Measurements from ENCODE around the gene TBC1D2.
A peak's percentile ranks its signal among the peaks of the same experiment; 100 is the strongest.
"Not testable (repeated sequence)": the region's sequence is repeated elsewhere in the genome, so short reads cannot be mapped to it uniquely, and the experiment has no call there.

The TBC1D2 gene

GRCh38 chr9:98191671-98192502 lies 63.6 kb downstream of the TBC1D2 start:
- peak in 1 of 2 donors; percentile 13 for DNase-seq (ENCODE audit: low read depth in 2 of 2)

DNA sequence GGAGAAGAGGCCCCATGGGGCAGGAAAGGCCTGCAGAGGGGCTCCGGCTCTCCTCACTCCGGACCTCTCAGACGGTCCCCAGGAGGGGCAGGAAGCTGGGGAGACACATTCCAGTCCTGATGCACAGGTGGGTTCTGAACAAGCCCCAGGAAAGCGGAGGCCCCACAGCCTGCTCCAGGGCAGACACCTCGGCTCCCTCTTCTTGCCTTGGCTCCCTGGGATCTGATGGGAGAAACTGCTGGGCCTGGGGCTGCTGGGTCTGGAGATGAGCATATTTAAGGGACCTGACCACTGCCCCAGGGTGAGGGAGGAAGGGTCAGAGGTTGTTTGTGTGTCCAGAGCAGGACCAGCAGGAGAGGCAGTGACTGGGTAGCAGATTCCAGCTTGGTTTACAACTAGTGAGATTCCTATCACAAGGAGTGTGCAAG lies 64.3 kb downstream of the TBC1D2 start:
- no peak for DNase-seq (ENCODE audit: low read depth in 2 of 2)

DNA sequence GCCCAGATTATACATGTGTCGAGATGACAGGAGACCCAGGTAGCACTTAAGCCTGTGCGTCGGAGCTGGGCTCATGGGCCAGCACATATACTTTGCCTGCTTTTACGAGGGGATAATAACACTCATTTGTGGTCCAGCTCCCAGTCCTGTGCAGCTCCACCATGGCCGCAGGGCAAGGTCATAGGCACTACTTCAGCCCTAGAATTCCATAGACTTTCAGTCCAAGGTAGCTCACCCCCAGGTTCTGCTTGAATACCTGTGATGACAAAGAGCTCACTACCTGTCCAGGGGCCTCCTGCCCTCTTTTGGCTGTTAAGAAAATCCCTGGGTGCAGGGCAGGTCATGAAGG lies 64.7 kb downstream of the TBC1D2 start:
- no peak for DNase-seq (ENCODE audit: low read depth in 2 of 2)

DNA sequence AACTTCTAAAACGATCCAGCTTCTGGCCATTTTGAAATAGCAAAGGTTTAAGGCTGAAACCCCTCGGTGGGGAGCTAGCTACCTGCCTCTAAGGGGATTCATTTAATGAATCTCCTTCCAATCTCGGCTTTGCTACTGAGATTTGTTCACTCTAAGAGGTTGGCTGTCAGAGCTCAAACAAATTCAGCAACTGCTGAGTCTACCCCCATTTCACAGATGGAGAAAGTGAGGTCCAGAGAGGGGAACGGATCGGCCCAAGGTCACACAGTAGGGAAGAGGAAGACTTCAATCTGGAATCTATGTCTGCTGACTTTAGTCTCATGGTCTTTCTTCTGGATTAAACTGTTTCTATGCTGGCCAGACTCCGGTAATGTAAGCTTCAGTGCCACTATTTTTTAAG lies 66.0 kb downstream of the TBC1D2 start:
- DNase-seq (ENCODE audit: low read depth in 2 of 2), result no peak

DNA sequence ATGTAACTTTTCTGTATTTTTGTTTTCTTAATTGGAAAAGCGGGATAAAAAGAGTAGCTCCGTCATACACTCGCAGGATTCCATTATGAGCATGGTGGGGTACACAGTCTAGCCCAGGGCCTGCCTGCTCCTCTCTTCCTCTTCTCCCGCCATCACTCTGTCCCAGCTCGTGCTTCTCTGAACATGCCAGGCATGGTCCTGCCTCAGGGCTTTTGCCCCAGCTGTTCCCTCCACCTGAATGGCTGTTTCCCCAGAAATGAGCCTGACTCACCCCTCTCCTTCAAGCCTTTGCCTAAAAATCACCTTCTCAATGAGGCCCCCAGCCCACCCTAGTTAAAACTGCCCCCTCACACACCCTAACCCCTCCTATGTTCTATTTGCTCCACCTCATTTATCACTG lies 67.5 kb downstream of the TBC1D2 start:
- DNase-seq (ENCODE audit: low read depth in 2 of 2), result no peak

- no peak for DNase-seq (ENCODE audit: low read depth in 2 of 2)
Observed at GRCh38 chr9:98186236-98186635, 69.2 kb downstream of the TBC1D2 start.

- DNase-seq (ENCODE audit: low read depth in 2 of 2), result no peak
Observed at GRCh38 chr9:98185611-98186171, 69.8 kb downstream of the TBC1D2 start.

DNA sequence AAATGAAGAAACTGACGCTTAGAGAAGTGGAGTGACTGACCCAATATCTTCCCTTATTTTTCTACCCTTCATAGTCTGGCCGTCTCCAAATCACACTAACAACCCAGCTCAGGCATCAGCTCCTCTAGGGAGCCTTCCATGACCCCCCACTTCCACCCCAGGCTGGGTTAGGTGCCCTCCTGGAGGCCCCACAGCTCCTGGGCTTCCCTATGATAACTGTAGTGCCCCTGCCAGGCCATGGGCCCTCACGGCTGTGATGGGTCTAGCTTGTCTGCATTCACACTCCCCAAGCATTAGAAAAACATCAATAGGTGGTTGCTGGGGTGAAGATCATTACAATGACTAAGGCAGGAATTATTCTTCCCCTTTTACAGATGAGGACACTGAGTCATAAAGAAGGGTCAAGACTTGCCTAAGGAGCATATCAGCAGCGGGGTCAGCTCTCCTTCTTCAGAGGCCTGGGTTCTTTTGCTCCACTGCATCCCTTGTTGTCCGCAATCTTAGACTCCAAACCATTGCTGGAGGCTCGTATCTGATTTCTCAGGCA lies 70.4 kb downstream of the TBC1D2 start:
- no peak for DNase-seq (ENCODE audit: low read depth in 2 of 2)

DNA sequence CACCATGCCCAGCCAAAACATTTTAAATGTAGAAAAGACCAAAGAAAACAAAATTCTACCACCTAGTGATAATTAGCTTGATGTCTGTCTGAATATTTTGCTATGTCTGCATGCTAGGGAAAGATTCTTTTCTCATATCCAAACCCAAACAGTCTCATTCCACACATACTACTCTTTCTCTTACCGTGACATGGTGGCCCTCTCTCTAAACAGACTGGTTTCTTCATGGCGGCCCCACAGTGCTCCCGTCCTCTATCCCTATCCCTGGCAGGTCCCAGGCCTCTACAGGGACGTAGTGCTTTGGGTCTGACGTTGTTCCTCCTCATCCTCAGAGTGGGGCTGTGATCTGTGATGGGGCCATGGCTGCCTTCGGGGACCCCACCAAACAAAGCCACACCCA lies 71.1 kb downstream of the TBC1D2 start:
- no peak for DNase-seq (ENCODE audit: low read depth in 2 of 2)

- DNase-seq (ENCODE audit: low read depth in 2 of 2), result no peak
Observed at GRCh38 chr9:98182889-98183599, 72.4 kb downstream of the TBC1D2 start.

DNA sequence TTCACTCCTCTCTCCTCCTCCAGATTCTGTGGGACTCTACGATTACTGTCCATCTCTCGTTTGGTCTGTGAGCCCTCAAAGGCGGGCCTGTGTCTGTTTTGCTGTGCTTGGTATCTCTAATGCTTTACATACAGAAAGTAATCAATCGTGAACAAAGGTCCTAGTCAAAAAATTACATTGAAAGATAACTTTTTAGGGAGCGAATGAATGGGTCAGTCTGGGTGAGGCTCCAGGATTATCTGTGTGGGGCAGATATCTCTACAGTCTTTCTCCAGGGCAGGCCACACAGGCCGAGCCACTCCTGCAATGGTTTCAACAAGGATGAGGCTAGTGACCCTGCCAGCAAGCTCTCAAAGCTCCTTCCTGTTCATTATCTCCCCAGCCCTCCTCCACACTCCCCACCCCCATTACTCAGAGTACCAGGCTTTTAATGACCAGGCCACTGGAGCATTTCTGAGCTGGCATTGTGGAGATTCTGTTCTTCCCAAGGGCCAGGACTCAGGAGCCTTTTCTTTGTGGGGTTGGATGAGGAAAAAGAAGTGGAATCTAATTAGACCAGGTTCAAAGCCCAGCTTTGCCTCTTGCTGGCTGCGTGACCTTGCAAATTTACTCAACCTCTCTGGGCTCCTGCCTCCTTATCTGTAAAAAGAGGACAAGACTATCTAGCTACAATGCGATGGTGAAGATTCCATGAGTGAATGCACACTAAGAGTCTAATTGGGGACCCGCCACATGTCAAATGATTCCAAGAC lies 73.2 kb downstream of the TBC1D2 start:
- DNase-seq (ENCODE audit: low read depth in 2 of 2), result no peak

GRCh38 chr9:98181746-98182068 lies 73.7 kb downstream of the TBC1D2 start:
- DNase-seq (ENCODE audit: low read depth in 2 of 2), result no peak

GRCh38 chr9:98180996-98181395 lies 74.5 kb downstream of the TBC1D2 start:
- no peak for DNase-seq (ENCODE audit: low read depth in 2 of 2)

DNA sequence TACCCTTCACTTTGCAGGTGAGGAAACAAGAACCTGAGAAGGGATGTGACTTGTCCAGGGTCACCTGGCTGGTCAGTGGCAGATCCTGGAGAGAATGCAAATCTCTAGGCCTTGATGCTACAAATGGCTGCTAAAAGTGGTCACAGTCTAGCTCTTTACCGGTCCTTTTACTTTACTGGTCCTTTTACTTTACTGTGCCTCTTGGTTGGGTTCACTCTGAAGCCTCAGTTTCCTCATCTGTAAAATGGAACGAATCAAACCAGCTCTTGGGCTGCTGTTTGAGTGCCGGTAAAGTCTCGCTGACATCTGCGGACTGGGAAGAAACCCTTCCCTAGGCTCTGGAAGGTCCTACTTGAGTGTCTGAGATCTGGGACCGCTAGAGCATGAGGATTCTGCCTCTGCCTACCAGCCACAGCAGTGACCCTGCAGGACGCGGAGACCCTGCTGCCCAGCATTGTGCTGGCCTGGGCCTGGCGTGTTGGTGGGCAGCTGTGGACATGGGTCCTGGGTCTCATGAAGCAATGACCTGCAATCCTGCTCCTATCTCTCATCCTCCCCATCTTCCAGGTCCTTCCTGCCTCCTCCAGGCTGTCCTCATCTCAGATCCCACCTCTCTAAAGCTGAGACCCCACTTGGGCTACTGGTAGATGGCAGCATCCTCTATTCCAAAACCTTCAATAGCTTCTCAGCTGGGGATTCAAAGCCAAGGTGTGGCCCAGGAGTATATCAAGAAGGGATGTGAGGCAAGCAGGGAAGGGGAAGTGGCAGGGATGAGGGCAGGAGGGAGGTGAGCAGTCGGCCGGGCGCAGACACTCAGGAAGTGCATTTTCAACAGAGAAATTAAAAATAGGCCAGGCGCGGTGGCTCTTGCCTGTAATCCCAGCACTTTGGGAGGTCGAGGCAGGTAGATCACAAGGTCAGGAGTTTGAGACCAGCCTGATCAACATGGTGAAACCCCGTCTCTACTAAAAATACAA lies 76.3 kb downstream of the TBC1D2 start:
- DNase-seq (ENCODE audit: low read depth in 2 of 2), result no peak

- DNase-seq (ENCODE audit: low read depth in 2 of 2), result no peak
Observed at GRCh38 chr9:98176391-98177259, 78.8 kb downstream of the TBC1D2 start.

DNA sequence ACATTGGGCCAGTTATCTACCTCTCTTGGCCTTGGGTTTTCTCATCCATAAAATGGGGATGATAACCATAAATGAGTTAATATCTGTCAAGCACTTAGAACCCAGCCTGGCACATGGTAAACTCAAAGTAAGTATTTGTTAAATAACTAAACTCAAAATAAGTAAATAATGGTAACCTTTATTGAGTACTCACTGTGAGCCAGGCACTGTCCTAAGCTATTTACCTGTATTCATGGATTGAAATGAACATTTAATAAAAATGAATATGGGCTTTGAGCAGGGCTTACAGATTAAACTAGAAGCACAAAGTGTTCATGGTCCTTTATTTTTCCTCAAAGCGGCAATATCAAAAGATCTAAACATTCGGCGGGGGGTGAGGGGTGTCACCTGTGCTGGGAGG lies 79.7 kb downstream of the TBC1D2 start:
- no peak for DNase-seq (ENCODE audit: low read depth in 2 of 2)

DNA sequence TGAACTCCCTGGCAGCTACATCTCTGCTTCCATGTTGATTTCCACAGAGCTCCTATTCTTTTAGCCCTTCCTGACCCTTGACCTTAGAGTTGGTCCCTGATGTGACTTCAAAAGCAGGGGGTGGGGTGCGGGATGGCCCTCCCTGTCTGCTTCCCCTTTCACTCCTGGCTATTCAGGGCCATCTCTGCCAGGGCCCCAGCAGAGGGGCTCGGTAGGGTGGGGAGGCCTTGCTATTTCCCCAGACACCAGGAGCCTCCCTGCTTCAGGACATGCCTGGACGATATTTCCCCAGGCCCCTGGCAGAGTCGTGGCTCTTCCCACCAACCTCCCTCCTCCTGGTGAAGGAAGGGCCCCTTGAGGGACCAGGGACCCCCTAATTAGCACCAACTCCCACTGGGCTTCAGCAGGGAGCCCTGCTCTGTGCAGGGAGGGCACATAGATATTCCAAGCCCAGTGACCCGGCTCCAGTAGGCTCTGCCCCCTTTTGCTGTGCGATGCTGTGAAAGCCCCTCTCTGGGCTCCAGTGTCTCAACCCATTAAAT lies 80.3 kb downstream of the TBC1D2 start:
- no peak for DNase-seq (ENCODE audit: low read depth in 2 of 2)

DNA sequence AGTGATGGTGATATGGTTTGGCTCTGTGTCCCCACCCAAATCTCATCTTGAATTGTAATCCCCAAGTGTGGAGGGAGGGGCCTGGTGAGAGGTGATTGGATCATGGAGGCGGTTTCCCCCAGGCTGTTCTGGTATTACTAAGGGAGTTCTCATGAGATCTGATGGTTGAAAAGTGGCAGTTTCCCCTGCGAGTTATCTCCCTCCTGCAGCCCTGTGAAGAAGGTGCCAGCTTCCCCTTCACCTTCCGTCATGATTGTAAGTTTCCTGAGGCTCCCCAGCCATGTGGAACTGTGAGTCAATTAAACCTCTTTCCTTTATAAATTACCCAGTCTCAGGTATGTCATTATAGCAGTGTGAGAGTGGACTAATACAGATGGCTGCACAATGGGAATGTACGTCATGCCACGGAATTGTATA lies 80.9 kb downstream of the TBC1D2 start:
- DNase-seq (ENCODE audit: low read depth in 2 of 2), result not testable (repeated sequence)

- no peak for DNase-seq (ENCODE audit: low read depth in 2 of 2)
Observed at GRCh38 chr9:98173181-98173580, 82.3 kb downstream of the TBC1D2 start.

GRCh38 chr9:98172604-98173003 lies 82.8 kb downstream of the TBC1D2 start:
- DNase-seq (ENCODE audit: low read depth in 2 of 2), result no peak
